Measurements from ENCODE around the gene FUBP3.

DNA sequence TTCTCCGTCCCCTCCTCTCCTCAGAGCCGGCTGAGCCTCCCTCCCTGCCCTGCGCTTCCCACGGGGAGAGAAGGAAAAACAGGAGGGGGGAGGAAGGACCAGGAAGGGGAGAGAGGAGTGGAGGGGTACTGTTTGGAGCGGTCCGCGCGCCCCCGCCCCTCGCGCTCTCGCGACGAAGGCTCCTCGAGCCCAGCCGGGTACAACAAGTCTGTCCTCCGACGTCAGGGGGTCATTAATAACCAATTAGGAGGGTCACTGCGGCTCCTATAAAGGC lies 84.5 kb downstream of the FUBP3 start:
- no peak for TF ChIP-seq EZH2 (IDR thresholded peaks at IDR 0.05; ENCODE audit: low read depth, unreplicated experiment)
- TF ChIP-seq, protein P1, sequence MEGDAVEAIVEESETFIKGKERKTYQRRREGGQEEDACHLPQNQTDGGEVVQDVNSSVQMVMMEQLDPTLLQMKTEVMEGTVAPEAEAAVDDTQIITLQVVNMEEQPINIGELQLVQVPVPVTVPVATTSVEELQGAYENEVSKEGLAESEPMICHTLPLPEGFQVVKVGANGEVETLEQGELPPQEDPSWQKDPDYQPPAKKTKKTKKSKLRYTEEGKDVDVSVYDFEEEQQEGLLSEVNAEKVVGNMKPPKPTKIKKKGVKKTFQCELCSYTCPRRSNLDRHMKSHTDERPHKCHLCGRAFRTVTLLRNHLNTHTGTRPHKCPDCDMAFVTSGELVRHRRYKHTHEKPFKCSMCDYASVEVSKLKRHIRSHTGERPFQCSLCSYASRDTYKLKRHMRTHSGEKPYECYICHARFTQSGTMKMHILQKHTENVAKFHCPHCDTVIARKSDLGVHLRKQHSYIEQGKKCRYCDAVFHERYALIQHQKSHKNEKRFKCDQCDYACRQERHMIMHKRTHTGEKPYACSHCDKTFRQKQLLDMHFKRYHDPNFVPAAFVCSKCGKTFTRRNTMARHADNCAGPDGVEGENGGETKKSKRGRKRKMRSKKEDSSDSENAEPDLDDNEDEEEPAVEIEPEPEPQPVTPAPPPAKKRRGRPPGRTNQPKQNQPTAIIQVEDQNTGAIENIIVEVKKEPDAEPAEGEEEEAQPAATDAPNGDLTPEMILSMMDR (conservative IDR thresholded peaks at IDR 0.05; ENCODE audit: low read depth in 2 of 2): no peak
- TF ChIP-seq POLR2AphosphoS5 (IDR thresholded peaks at IDR 0.05; ENCODE audit: low read depth): no peak
- TF ChIP-seq, protein P2, sequence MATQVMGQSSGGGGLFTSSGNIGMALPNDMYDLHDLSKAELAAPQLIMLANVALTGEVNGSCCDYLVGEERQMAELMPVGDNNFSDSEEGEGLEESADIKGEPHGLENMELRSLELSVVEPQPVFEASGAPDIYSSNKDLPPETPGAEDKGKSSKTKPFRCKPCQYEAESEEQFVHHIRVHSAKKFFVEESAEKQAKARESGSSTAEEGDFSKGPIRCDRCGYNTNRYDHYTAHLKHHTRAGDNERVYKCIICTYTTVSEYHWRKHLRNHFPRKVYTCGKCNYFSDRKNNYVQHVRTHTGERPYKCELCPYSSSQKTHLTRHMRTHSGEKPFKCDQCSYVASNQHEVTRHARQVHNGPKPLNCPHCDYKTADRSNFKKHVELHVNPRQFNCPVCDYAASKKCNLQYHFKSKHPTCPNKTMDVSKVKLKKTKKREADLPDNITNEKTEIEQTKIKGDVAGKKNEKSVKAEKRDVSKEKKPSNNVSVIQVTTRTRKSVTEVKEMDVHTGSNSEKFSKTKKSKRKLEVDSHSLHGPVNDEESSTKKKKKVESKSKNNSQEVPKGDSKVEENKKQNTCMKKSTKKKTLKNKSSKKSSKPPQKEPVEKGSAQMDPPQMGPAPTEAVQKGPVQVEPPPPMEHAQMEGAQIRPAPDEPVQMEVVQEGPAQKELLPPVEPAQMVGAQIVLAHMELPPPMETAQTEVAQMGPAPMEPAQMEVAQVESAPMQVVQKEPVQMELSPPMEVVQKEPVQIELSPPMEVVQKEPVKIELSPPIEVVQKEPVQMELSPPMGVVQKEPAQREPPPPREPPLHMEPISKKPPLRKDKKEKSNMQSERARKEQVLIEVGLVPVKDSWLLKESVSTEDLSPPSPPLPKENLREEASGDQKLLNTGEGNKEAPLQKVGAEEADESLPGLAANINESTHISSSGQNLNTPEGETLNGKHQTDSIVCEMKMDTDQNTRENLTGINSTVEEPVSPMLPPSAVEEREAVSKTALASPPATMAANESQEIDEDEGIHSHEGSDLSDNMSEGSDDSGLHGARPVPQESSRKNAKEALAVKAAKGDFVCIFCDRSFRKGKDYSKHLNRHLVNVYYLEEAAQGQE (IDR thresholded peaks at IDR 0.05; ENCODE audit: unreplicated experiment): no peak
- TF ChIP-seq, protein P3, sequence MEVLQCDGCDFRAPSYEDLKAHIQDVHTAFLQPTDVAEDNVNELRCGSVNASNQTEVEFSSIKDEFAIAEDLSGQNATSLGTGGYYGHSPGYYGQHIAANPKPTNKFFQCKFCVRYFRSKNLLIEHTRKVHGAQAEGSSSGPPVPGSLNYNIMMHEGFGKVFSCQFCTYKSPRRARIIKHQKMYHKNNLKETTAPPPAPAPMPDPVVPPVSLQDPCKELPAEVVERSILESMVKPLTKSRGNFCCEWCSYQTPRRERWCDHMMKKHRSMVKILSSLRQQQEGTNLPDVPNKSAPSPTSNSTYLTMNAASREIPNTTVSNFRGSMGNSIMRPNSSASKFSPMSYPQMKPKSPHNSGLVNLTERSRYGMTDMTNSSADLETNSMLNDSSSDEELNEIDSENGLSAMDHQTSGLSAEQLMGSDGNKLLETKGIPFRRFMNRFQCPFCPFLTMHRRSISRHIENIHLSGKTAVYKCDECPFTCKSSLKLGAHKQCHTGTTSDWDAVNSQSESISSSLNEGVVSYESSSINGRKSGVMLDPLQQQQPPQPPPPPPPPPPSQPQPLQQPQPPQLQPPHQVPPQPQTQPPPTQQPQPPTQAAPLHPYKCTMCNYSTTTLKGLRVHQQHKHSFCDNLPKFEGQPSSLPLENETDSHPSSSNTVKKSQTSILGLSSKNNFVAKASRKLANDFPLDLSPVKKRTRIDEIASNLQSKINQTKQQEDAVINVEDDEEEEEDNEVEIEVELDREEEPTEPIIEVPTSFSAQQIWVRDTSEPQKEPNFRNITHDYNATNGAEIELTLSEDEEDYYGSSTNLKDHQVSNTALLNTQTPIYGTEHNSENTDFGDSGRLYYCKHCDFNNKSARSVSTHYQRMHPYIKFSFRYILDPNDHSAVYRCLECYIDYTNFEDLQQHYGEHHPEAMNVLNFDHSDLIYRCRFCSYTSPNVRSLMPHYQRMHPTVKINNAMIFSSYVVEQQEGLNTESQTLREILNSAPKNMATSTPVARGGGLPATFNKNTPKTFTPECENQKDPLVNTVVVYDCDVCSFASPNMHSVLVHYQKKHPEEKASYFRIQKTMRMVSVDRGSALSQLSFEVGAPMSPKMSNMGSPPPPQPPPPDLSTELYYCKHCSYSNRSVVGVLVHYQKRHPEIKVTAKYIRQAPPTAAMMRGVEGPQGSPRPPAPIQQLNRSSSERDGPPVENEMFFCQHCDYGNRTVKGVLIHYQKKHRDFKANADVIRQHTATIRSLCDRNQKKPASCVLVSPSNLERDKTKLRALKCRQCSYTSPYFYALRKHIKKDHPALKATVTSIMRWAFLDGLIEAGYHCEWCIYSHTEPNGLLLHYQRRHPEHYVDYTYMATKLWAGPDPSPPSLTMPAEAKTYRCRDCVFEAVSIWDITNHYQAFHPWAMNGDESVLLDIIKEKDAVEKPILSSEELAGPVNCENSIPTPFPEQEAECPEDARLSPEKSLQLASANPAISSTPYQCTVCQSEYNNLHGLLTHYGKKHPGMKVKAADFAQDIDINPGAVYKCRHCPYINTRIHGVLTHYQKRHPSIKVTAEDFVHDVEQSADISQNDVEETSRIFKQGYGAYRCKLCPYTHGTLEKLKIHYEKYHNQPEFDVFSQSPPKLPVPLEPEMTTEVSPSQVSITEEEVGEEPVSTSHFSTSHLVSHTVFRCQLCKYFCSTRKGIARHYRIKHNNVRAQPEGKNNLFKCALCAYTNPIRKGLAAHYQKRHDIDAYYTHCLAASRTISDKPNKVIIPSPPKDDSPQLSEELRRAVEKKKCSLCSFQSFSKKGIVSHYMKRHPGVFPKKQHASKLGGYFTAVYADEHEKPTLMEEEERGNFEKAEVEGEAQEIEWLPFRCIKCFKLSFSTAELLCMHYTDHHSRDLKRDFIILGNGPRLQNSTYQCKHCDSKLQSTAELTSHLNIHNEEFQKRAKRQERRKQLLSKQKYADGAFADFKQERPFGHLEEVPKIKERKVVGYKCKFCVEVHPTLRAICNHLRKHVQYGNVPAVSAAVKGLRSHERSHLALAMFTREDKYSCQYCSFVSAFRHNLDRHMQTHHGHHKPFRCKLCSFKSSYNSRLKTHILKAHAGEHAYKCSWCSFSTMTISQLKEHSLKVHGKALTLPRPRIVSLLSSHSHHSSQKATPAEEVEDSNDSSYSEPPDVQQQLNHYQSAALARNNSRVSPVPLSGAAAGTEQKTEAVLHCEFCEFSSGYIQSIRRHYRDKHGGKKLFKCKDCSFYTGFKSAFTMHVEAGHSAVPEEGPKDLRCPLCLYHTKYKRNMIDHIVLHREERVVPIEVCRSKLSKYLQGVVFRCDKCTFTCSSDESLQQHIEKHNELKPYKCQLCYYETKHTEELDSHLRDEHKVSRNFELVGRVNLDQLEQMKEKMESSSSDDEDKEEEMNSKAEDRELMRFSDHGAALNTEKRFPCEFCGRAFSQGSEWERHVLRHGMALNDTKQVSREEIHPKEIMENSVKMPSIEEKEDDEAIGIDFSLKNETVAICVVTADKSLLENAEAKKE (CRISPR knock-in tag; IDR thresholded peaks at IDR 0.05): no peak
- TF ChIP-seq EZH2phosphoT487 (IDR thresholded peaks at IDR 0.05; ENCODE audit: unreplicated experiment): no peak
- no peak for TF ChIP-seq CREB1 (CRISPR knock-in tag; IDR thresholded peaks at IDR 0.05; ENCODE audit: low read depth)
- no peak for TF ChIP-seq ZNF331 (CRISPR knock-in tag; IDR thresholded peaks at IDR 0.05; ENCODE audit: low read depth)
- TF ChIP-seq JUNB (IDR thresholded peaks at IDR 0.05; ENCODE audit: unreplicated experiment): no peak
- no peak for TF ChIP-seq STAT1 (IDR thresholded peaks at IDR 0.05; ENCODE audit: unreplicated experiment)
- TF ChIP-seq NANOG (IDR thresholded peaks at IDR 0.05; ENCODE audit: borderline replicate concordance): no peak
